Adrenal gland (tissue), 19 donors: ENCODE measurements around the gene SORD. TPM values are rescaled to one million over a fixed set of nuclear protein-coding genes. Genes with fewer than 3 reads are reported as not detected.
A peak's percentile ranks its signal among the peaks of the same experiment; 100 is the strongest.
"Not testable (repeated sequence)": the region's sequence is repeated elsewhere in the genome, so short reads cannot be mapped to it uniquely, and the experiment has no call there.

ENCODE experiments used
- DNase-seq, 7 donors: peaks; one replicate each; pipeline ENCODE4 v3.0.0-alpha.2; 2019 to 2020
- H3K27ac ChIP-seq, 5 donors: fragments of 200-600 bp; sonication (generic) in 4 of 5; 1 replicate in 3 of 5; 2 replicates in 2 of 5; pipeline versions ENCODE4 v1.5.1 to v1.8.0; 2016 to 2020; ENCODE audit warnings: mild to moderate bottlenecking in 1 of 5
- H3K27me3 ChIP-seq: fragments of 200-600 bp; 2 replicates; pipeline ENCODE4 v1.8.0; 2021
- H3K36me3 ChIP-seq, 2 donors: fragments of 200-600 bp; replicated peaks in 1 of 2; 1 replicate in 1 of 2; 2 replicates in 1 of 2; pipeline versions ENCODE4 v1.5.1 to v1.8.0; 2018 to 2022
- H3K4me1 ChIP-seq, 2 donors: fragments of 200-600 bp; replicated peaks in 1 of 2; 1 replicate in 1 of 2; 2 replicates in 1 of 2; pipeline versions ENCODE4 v1.5.1 to v1.8.0; 2018 to 2021
- H3K4me3 ChIP-seq, 4 donors: fragments of 200-600 bp; sonication (generic) in 3 of 4; one replicate each; pipeline ENCODE4 v1.5.1; 2016 to 2018
- H3K9me3 ChIP-seq, 3 donors: fragments of 200-600 bp; sonication (generic) in 1 of 3; replicated peaks in 1 of 3; 1 replicate in 2 of 3; 2 replicates in 1 of 3; pipeline versions ENCODE4 v1.5.1 to v1.8.0; 2016 to 2021
- CTCF ChIP-seq, 6 experiments: fragments of 450-650 bp in 4 of 6; fragments of 200-600 bp in 2 of 6; sonication (generic) in 1 of 6; IDR thresholded peaks; 1 replicate in 5 of 6; 2 replicates in 1 of 6; pipeline versions ENCODE4 v1.5.1 to v1.8.0; 2016 to 2021; ENCODE audit warnings: antibody characterized with exemption in 6 of 6, mild to moderate bottlenecking in 2 of 6, moderate library complexity in 1 of 6
- POLR2A ChIP-seq, 2 donors: fragments of 450-650 bp; IDR thresholded peaks; one replicate each; pipeline ENCODE4 v1.6.1; 2017; ENCODE audit warnings: antibody characterized with exemption in 2 of 2, mild to moderate bottlenecking in 2 of 2, moderate library complexity in 1 of 2
- WGBS, 4 donors: extraction: QIAGEN DNeasy Blood & Tissue Kit in 2 of 4; methylation state at CpG; one replicate each; pipeline versions ENCODE4 v1.1.5 to v1.1.7; 2013 to 2017; 5-methylcytosine and 5-hydroxymethylcytosine counted together
- intact Hi-C, 2 donors: fragments of 100-400 bp; cut with DNase I; formaldehyde crosslinking; loops; one replicate each; pipeline versions ENCODE4 v1.14.1 to v1.15.0; 2022 to 2023
- long read RNA-seq, 10 donors: library from polyadenylated mRNA in 3 of 10; unstranded in 2 of 10; stranded (forward) in 1 of 10; transcript quantifications; one replicate each; pipeline ENCODE4 v2.0.0 and lab custom pipeline, GENCODE V29; 2021 to 2026
- polyA plus RNA-seq, 3 donors: library from polyadenylated mRNA; stranded (reverse); fragments of 200-250 nt in 2 of 3; fragments of 350-450 nt in 1 of 3; fragmentation: Illumina TruSeq in 1 of 3; extraction: RNeasy Lipid Tissue Mini Kit (QIAGEN cat#74804) in 1 of 3; gene quantifications; one replicate each; pipeline ENCODE4 v1.2.3, GENCODE V29; 2013 to 2014
- total RNA-seq, 9 donors: library from RNA; depleted of rRNA in 4 of 9; stranded (reverse); fragments of >200 nt in 4 of 9; fragments of 120-200 nt in 1 of 9; fragmentation: NEBNext Ultra II Directional in 1 of 9; extraction: Animal tissue kit (Norgen Biotek cat#: 25700) in 1 of 9; gene quantifications; one replicate each; pipeline versions ENCODE4 v1.1.0 to v1.2.4, GENCODE V29; 2013 to 2023
- donor health status: healthy with polysubstance abuse.
- donor health status: Bipolar disorder and iron deficiency.
- donor health status: DM: yes; HTN: yes; CAD: no.
- donor health status: DM: no; HTN: no; CAD: no.
- donor health status: DM: no; HTN: no; CAD: no.
- donor health status: DM: yes; HTN: yes; CAD: no.

Gene SORD
- total RNA-seq: 100 to 1,000 TPM in 1 of 9 donors, 10 to 100 TPM in 8; 30.1 to 164 (median 46.9) TPM
- 100 to 1,000 TPM in 1 of 3 donors, 1 to 10 TPM in 2; 6.8 to 124 (median 8.1) TPM for polyA plus RNA-seq
- long read RNA-seq, donor 1, full-length matches to known transcripts: 28 of 28 reads
- long read RNA-seq, donor 1, partial matches to known transcripts: 0 of 28 reads
- long read RNA-seq, donor 1, other reads (novel, unspliced or antisense): 0 of 28 reads
- long read RNA-seq, donor 2, full-length matches to known transcripts: 4 of 4 reads
- long read RNA-seq, donor 2, partial matches to known transcripts: 0 of 4 reads
- long read RNA-seq, donor 2, other reads (novel, unspliced or antisense): 0 of 4 reads
- long read RNA-seq, donor 3, full-length matches to known transcripts: 21 of 21 reads
- long read RNA-seq, donor 3, partial matches to known transcripts: 0 of 21 reads
- long read RNA-seq, donor 3, other reads (novel, unspliced or antisense): 0 of 21 reads
- long read RNA-seq, donor 4, full-length matches to known transcripts: 48 of 56 reads
- long read RNA-seq, donor 4, partial matches to known transcripts: 1 of 56 reads
- long read RNA-seq, donor 4, other reads (novel, unspliced or antisense): 7 of 56 reads
- long read RNA-seq, donor 5, full-length matches to known transcripts: 79 of 84 reads
- long read RNA-seq, donor 5, partial matches to known transcripts: 2 of 84 reads
- long read RNA-seq, donor 5, other reads (novel, unspliced or antisense): 3 of 84 reads
- long read RNA-seq, donor 6, full-length matches to known transcripts: 18 of 21 reads
- long read RNA-seq, donor 6, partial matches to known transcripts: 1 of 21 reads
- long read RNA-seq, donor 6, other reads (novel, unspliced or antisense): 2 of 21 reads
- long read RNA-seq, donor 7, full-length matches to known transcripts: 8 of 8 reads
- long read RNA-seq, donor 7, partial matches to known transcripts: 0 of 8 reads
- long read RNA-seq, donor 7, other reads (novel, unspliced or antisense): 0 of 8 reads
- long read RNA-seq, donor 8, full-length matches to known transcripts: 17 of 17 reads
- long read RNA-seq, donor 8, partial matches to known transcripts: 0 of 17 reads
- long read RNA-seq, donor 8, other reads (novel, unspliced or antisense): 0 of 17 reads
- long read RNA-seq, donor 9, full-length matches to known transcripts: 6 of 11 reads
- long read RNA-seq, donor 9, partial matches to known transcripts: 5 of 11 reads
- long read RNA-seq, donor 9, other reads (novel, unspliced or antisense): 0 of 11 reads
- long read RNA-seq, donor 10, full-length matches to known transcripts: 5 of 5 reads
- long read RNA-seq, donor 10, partial matches to known transcripts: 0 of 5 reads
- long read RNA-seq, donor 10, other reads (novel, unspliced or antisense): 0 of 5 reads

GRCh38 chr15:45022871-45023658, at the start of gene SORD:
SORD (plus strand) TSS chr15:45023195; CDS start chr15:45023284, 89 bp downstream.
- H3K27me3 ChIP-seq: no peaks in the 10 kb centered on the region
- H3K36me3 ChIP-seq: no peaks in the 10 kb centered on the region
- H3K4me3 ChIP-seq: peak within 1 kb of the TSS in 3 of 4 donors; percentile 43 to 71 (median 55)
- H3K9me3 ChIP-seq: no peaks in the 10 kb centered on the region
- TF ChIP-seq POLR2A (IDR thresholded peaks at IDR 0.05): peak in 1 of 2 donors; percentile 77
- TF ChIP-seq CTCF (IDR thresholded peaks at IDR 0.05): no peak
- H3K4me1 ChIP-seq: peaks cover 13 to 36% of the 10 kb centered on the region in 2 donors
- intact Hi-C loops: no loop called here
- DNase-seq: peak; percentile 92 to 97 (median 95)
- 0 to 8% (median 1%) methylated on average over 11 to 48 of the region's 48 CpGs for WGBS, 4 donors
- H3K27ac ChIP-seq: peak within 1 kb of the TSS; percentile 68 to 92 (median 86)

- not testable (repeated sequence) for H3K36me3 ChIP-seq, H3K9me3 ChIP-seq, H3K4me3 ChIP-seq, DNase-seq, H3K27ac ChIP-seq, H3K4me1 ChIP-seq, H3K27me3 ChIP-seq
- 91 to 97% (median 96%) methylated on average over 3 of the region's 3 CpGs for WGBS, 4 donors
- intact Hi-C loops: loop anchor here in 1 of 2 donors (10.0 kb wide), 1 partner anchor 139 kb away; the partner anchor contains the start of genes DUOX2 and DUOXA2
Observed at GRCh38 chr15:44976183-44976582, 46.8 kb upstream of the SORD start.

- H3K36me3 ChIP-seq, H3K9me3 ChIP-seq, H3K27me3 ChIP-seq, H3K27ac ChIP-seq, H3K4me3 ChIP-seq, DNase-seq, H3K4me1 ChIP-seq: not testable (repeated sequence)
- 48 to 58% (median 51%) methylated on average over 2 of the region's 2 CpGs for WGBS, 4 donors
- intact Hi-C loops: loop anchor here in 1 of 2 donors (10.0 kb wide), 1 partner anchor 137 kb away; the partner anchor contains the start of genes DUOX2 and DUOXA2
Observed at GRCh38 chr15:44977781-44978180, 45.2 kb upstream of the SORD start.

GRCh38 chr15:44979617-44980339, 43.2 kb upstream of the SORD start:
- whole genome bisulfite sequencing, 4 donors: 52 to 73% (median 68%) methylated on average over 1 to 2 of the region's 2 CpGs

GRCh38 chr15:44984144-44984543, 38.9 kb upstream of the SORD start:
- H3K4me3 ChIP-seq, DNase-seq, H3K27ac ChIP-seq, intact Hi-C loops, H3K36me3 ChIP-seq, H3K9me3 ChIP-seq, H3K27me3 ChIP-seq, H3K4me1 ChIP-seq: not testable (repeated sequence)
- 73 to 87% (median 81%) methylated on average over 1 of the region's 1 CpG for WGBS, 4 donors

More at GRCh38 chr15:44979617-44980339, 43.2 kb upstream of the SORD start:
- H3K4me1 ChIP-seq, H3K27me3 ChIP-seq, H3K36me3 ChIP-seq, H3K9me3 ChIP-seq, H3K4me3 ChIP-seq, H3K27ac ChIP-seq, DNase-seq: not testable (repeated sequence)
- intact Hi-C loops: loop anchor here in 1 of 2 donors (10.0 kb wide), 1 partner anchor 135 kb away; the partner anchor contains the start of genes DUOX2 and DUOXA2

GRCh38 chr15:44986346-44987055, 36.5 kb upstream of the SORD start:
- H3K4me3 ChIP-seq, H3K9me3 ChIP-seq, H3K4me1 ChIP-seq, H3K36me3 ChIP-seq, intact Hi-C loops, H3K27me3 ChIP-seq, H3K27ac ChIP-seq: not testable (repeated sequence)
- peak in 2 of 7 donors; percentile 9 to 19 for DNase-seq
- 73 to 83% (median 76%) methylated on average over 4 of the region's 4 CpGs for WGBS, 4 donors

GRCh38 chr15:44987711-44988110, 35.3 kb upstream of the SORD start:
- WGBS, 4 donors: 91 to 100% methylated on average over 1 of the region's 1 CpG; no CpG with 5 or more reads in 2 of the 4 donors
- H3K9me3 ChIP-seq, intact Hi-C loops, H3K27me3 ChIP-seq, H3K4me1 ChIP-seq, H3K27ac ChIP-seq, DNase-seq, H3K36me3 ChIP-seq, H3K4me3 ChIP-seq: not testable (repeated sequence)
